ENCODE results near the gene UNC13C.

The UNC13C gene

DNA sequence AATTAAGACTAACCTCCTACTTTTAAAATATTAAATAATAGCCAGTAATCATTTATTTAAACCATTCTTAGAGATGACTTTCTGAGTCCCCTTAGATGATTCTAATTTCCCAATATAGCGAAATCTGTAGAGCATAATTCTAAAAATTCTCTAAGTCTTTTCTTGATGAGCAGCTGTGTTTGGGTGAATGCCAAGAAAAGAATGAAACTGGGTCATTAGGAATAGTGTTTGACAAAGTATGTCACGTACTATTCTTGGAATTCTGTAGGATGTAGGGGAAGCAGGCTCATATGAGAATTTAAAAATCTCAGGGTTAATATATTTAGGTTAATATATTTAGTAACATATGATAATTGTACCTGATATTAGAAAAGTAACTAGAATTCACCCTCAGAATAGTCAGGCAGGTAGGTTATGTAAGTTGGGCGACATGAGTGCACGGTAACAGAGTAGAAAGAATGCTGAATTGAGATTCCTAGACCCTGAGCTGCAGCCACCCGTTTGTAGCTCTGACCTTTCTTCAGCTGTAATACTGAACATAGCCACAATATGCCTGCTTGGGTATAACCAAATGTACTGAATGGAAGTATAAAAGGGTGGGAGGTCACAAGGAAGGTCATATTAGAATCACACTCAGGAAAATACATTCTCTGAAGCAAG is 524.3 kb downstream of the UNC13C start:
- DNase-seq = no peak

DNA sequence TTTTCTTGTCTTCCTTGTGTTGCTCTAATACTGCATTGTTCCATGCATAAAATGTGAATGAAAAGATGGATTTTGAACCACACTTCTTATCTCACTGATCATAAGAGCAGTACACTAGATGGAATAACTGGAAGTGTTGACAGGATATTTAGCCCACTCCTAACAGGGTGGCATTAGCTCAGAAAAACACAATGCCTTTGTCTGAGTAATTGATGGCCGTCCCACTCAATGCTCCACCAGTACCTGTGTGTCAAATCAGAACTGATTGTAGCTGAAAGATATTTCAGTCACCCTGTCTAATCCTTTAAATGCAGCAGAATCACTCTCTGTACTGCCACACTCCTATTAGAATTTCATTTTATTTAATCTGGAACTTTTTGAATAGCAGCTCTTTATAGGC is 526.5 kb downstream of the UNC13C start:
- no peak for DNase-seq

DNA sequence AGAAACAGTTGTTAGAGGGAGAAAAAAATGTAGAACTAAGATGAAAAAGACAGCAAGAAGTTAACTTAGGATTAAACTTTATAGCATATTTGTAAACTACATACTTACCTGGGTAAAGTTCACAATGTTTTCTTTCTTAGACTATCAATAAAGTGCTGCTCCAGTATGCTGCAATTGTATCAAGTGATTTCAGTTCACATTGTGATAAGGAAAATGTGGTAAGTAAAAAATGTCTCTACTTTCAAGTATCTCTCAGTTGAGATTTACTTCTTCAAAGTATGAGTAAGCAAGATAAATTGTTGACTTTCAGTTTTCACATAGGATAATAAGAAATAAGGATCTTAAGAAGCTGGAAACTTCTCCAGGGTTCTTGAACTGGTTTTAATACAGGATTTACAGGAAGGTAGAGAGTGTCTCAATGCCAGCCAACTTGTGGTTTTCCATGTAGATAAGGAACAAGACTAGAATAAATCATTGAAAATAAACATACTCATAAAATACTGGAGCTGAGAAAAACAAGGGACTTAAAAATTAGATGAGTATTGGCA is 528.8 kb downstream of the UNC13C start:
- no peak for DNase-seq

DNA sequence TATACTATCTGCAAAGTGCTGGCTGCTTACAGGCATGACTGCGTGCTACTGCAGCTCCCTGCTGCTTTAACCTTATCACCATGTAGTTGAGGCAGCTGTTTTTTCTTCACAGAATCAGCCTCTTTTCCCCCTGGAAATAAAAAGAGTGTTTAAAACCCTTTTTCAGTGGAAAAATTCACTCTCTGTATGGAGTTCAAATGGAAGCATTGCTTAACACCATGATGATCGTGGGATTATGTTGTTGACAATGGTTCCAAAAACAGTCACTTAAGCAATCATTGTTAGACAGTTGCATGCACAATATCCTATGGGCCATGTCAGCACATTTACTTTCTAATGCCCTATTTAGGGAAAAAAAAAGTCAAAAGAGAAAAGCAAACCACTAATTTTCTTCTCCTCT is 536.4 kb downstream of the UNC13C start:
- DNase-seq = no peak

DNA sequence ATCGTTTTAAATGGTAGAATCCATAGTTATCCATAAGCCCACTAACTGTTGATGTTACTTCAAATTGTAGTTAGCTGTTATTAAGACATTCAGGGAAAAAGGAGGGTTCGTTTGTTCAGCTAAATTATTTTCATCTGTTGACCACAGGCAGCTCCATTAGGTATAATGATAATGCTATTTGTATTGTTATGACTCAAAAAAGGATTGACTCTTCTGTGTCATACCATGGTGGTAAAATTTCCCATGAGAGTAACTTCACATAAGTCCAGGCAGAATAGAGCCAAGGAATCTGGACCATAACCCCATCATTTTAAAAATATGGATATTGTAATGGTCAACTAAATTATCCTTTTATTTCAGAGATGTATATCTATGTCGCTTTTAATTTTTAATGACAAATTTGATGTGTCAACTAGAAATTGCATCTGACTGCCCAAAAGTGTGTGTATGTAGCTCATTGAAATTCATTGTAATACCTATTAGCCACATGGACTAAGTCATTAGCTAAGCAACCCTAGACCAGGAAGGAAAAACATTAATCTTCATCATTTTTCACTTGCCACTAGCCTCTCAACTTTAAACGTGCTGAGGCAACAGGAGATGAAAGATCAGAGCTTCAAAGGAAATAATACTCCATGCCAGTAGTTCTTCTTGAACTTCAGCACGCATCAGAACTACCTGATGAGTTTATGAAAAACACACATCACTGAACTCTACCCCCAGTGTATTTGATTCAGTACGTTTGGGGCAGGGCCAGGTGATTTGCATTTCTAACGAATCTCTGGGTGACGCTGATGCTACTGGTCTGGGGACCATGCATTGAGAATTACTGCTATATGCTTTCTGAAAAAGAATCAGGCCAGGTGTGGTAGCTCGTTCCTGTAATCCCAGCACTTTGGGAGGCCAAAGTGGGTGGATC is 537.7 kb downstream of the UNC13C start:
- DNase-seq = no peak

DNA sequence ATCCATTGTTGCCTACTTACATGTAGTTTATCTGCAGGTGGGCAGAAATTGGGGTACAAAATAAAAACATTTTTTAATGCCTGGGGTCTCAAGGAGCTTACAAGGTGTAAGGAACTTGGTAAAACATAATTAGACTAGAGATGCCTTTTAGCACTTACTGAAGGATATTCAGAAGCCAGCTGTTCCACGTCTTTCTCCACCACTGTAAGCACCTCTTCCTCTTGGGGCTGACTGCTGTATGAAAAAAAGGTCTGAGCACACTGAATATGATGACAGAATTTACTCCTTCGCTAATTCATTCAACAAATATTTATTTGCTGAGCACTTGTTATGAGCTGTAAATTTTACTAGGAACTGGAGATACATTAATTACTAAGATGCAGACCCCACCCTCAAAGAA is 539.1 kb downstream of the UNC13C start:
- no peak for DNase-seq

DNA sequence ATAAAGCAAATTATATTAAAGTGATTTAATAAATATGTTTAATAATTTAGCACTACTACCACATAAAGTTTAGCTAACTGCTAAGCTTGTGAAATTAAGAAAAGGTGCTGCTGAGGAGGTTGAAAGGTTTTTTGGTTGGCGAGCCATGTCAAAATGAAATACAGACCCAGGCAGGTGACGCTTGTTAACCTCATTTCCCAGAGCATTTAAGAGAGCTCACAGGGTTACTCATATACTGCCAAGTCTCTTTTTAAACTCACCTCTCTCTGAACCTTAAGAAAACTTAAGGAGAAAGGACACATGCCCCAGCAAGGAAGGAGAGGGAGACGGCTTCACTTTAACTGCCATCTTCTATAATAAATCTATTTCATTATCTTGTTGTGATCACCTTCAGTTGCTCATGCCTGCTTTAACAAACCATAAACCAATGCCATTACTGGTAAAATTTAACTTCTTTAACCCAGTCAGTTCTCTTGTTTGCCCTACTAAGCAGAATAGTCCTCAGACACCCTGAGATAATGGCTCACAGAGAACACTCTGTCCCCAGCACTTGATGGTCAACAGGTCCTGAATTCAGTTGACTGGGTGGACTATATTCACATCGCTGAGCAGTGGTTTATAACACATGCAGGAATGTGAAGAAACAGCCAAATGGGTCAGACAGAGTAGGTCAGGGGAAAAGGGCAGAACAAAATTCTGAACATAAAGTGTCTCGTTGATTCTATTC is 540.1 kb downstream of the UNC13C start:
- DNase-seq = no peak

DNA sequence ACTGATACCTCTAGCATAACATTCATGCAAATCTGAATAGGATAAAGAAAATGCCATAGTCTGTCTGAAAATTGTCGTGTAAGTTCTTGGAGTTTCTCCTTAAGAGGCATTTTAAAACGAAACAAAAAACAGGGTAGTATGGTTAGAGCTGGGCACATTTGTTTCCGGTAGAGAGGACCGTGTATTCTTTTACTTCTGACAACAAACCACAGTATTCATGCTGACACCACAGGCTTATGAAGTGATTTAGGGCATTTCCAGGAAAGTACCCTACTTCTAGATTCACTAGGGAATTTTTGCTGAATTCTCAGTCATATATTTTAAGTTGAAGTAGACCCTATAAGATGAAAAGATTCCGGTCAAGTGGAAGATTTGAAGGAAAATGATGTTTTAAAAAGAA is 541.3 kb downstream of the UNC13C start:
- DNase-seq = no peak

DNA sequence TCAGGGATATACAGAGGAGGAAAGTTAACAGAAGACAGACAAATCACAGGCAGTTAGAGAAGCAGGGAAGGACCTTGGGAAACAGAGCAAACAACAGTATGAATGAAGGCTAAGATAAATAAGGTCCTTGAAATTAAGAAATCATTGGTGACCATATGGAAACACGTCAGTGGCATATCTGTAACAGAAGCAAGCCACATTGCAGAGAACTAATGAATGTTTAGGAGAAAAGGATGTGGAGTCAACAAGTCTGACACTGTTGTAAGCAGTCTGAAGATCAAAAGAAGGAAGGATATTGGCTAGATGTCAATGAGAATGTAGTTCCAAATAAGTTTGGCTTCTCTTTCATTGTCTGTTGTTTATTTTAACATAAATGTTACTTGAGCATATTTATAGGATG is 542.4 kb downstream of the UNC13C start:
- no peak for DNase-seq

DNA sequence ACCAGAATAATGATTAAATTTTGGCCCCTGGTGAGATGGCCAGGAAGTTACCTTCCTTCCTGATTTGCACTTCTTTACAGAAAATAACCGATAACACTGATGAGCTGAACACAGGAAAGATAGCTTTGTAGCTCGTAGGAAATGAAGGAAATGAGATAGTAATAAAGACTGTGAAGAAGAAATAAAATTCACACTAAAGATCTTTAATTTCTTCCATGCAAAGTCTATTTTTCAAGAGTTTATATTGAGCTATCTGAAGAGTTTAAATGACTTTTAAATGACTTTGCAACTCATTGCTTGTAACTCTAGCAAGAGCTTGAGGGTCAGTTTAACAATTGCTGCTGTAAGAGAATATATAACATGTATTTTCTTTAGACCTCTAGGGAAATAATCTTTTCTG is 543.0 kb downstream of the UNC13C start:
- no peak for DNase-seq

DNA sequence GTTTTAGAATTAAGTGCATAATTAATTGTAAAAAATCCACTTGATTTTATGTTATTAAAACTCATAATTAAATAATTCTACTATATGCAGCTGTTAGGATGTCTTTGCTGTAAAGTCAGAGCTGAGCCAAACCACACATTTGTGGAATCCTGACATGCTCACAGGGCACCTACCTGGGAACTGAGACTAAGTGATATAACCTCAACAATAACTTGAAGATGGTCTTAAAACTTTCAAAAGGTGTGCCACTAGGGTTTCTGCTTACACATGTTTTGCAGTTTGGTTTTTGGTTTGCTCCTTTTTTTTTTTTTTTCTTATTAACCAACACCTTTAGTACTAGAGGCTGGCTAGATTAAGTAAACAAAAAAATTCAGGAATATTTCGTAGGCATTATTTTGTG is 549.8 kb downstream of the UNC13C start:
- DNase-seq = no peak

DNA sequence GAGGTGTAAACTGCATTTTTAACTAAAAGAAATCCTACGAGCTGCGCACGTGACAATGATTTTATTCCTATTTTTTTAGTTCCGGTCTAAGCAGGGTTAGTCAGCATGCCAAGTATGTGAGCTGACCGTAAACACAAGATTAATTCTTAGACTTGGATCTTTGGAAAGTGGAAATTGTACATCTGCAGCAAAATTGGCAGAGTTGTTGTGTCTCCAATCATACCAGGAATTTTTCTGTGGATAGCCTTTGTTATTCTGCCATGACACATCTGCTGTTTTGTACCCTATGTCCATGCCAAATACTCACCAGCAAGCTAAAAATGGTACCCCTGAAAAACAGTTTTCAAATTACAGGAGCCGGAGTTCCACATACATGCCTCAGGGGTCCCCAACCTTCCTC is 562.5 kb downstream of the UNC13C start:
- DNase-seq = peak; percentile 0 to 32

DNA sequence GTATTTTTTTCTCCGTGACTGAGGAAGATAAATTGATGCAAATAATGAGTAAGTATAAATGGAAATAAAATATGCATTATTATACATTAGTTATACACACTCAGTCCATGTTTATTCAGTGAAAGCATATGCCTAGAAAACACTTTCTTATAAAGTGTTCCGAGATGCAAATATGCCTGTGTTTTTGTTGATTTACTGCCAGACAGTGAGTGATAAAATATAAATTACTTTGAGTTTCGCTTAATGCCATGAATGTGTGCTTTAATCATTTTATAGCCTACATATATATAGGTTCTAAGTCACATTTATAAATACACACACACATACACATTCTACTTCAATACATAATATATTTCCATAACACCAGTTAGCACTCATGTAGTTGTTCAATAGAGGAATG is 569.2 kb downstream of the UNC13C start:
- no peak for DNase-seq

DNA sequence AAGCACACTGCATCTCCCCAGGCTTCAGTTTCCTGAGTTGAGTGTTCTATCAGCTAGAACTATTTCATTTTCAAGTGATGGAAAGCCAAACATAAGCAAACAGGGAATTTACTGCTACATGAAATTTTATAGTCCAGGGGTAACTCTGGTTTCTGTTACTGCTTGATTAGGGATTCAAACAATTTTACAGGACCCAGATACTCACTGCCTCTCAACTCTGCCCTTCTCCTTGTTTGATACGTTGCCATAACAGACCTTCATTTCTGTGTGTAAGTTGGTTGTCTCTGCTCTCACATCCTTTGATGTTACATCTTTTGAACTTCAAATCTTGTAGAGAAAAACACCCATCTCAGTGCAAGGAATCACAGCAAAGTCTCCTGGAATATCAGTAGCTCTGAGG is 572.7 kb downstream of the UNC13C start:
- DNase-seq = no peak

DNA sequence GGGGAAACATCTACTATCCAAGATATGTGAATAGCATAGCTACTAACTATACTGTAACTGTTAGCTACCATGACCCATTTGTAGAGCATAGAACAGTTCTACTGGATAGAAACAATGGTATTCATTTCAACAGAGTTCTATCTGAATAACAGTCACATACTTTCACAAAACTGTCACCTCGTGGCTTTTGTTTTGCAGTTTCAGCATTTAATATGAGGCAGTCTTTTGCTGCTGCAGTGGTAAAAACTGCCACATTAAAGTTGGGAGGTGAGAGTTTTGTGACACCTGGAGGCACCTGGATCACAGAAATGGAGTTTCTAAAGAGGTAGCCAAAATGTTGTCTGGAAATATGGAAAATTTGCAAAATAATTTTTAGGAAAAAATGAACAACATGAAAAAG is 578.0 kb downstream of the UNC13C start:
- no peak for DNase-seq

DNA sequence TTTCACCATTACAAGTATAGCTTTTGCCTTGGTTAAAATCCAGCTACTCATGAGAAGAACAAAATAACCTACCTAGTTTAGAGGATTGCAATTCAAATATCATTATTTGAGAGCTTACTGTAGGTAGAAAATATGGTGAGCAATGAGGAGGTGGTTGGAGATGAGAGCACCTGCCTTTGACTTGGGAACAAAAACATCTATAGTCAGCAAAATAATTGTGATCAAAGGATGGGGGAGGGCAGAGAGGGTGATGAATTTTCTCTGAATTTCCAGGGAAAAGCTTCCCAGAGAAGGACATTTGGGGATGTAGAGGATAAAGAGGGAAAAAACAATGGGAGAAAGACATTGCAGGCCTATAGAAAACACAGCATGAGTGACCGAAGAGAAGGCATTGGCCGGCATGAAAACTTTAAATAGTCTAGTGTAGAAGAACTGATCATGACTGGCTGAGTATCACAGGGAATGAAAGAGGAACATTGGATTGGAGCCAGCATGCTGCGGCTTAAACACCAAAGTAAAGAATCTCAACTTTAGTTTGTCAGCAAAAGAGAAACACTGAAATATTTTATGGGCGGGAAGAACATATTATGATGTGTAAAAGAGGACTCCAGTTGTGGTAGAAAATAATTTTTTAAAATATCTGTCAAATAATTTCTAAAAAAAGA is 581.3 kb downstream of the UNC13C start:
- DNase-seq = no peak

DNA sequence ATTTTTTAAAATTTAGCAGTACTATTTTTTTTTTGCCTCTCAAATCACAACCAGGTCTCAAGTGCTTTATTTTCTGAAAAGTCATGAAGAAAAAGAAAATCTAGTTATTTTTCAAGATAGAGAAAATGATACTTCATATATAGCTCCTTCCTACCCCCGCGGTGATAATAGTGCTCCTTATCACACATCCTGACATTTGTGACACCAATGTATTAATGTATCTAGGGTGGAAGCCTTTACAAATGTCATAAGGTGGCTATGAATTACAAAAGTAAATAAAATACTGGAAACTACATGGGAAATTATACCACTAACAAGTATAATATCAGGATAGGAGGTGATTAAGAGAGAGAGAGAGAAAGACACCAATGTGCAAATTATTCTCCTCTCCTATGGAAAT is 582.2 kb downstream of the UNC13C start:
- DNase-seq = no peak

DNA sequence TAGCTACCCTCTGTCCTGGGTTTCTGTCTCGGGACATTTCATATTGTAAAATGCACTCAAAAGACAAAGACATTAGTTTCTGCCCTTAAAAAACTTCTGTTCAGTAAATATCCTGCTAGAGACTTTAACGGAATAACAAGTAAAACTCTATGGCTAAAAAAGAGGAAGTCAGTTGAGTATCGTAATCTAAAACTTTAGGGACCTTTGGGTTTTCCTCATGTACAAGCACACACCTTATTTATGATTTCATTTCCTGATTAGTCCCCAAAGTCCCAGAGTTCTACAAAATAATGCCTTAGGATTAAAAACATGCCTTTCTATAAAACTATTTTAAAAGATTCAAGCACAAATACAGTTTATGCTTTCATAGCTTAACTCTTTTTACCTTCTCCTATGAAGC is 585.9 kb downstream of the UNC13C start:
- DNase-seq = no peak

DNA sequence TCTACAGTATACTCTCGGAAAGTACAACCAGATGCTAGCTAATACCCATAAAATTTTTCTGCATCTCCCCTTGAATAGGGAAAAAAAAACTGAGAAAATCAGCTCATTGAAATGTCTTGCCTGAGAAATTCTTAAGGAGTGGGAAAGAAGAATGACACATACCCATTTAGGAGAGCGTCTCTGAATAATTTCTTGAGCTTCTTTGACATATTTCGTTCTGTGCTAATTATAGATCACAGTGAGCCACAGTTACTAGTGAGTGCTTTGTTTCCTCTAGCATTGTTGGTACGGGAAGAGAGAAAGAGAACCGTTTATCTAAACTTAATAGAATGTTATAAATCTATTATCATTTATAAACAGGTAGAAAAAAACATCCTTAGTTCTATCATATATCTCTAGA is 588.4 kb downstream of the UNC13C start:
- no peak for DNase-seq

DNA sequence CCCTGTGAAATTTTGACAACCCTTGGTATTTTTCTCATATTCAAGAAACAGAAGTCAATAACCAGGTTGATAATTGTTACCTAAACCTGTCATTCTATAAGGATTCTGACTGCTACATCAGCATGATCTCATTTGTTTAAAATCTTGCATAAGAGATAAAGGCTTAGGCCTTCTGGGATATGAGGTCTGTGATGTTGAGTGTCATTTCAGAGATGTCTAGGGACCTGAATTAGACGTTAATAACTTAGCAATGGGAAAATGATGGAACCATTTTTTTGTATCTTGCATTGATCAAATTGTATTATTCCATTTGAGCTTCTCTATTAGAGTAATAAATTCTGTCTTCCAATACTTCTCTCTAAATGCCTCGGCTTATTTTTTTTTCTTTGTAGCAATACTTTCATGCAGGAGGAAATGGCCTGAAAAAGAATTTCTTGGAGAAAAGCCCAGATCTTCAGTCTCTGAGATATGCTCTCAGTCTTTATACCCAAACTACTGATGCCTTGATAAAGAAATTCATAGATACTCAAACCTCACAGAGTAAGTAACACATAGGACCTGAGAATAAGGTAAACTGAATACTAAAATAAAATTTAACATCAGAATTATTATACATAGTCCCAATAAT is 589.3 kb downstream of the UNC13C start:
- peak in 1 of 2 experiments; percentile 6 for DNase-seq

DNA sequence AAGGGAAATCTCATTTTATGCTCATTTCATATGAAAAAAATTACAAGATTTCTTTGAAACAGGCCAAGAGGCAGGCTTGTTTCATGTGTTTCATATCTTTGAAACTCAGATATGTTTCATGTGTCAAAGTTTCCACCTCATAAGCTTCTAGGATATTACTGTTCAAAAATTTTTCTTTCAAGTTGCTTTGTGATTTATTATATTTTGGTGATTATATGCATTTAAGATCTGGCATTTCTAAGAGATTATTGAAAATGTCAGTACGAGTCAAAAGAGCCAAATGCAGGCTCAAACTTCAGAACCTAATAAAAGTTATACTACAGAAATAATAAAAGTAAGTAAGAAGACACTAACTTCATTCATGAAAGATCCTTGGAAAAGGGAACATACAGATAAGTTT is 590.1 kb downstream of the UNC13C start:
- DNase-seq = no peak

DNA sequence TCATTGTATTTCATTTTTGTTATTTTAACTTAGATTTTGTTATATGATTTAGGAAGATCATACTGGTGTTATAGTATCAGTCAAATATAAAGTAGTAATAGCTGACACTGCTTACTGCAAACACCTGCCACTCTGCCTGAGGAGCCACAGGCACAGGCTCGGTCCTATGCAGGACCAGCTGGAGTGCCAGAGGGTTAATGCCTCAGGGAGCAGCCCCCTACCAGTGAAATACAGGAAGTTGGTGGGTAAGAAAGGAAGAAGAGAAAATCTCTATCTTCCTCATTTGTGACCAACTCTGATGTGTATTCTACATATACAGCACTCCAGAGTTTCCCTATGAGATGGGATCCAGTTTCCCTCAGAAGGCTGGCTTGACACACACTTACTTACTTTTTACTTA is 593.3 kb downstream of the UNC13C start:
- DNase-seq = no peak

DNA sequence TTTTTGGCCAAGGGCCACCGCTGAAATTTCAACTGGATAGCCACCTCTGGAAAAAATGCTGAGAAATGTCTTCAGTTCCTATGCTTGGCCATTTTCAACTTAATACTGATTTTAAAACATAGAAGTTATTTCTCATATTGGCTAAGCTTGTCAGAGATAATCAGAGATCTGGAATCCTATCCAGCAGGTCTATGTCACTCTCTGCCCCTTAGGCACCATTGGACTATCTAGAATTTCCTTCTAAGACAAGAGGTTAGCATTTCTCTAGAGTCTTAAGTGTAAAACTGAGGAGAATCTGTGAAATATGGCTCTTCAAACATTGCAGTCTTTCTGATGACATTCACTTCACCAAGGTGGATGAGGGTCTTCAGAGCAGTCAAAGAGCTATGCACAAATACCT is 597.3 kb downstream of the UNC13C start:
- no peak for DNase-seq

Data from NCI-H446 (cell line).